DMS79 (cell line): Measurements from ENCODE around the gene POLD2.

Experiments
- DNase-seq: peaks from one replicate; lab custom pipeline; 2025; lab: John Stamatoyannopoulos, UW

POLD2 gene

GRCh38 chr7:44082541-44083207, 40.7 kb downstream of the POLD2 start:
- DNase-seq = peak; percentile 100

GRCh38 chr7:44081266-44081748, 42.0 kb downstream of the POLD2 start:
- DNase-seq = no peak

GRCh38 chr7:44080686-44081265, 42.6 kb downstream of the POLD2 start:
- DNase-seq = no peak

GRCh38 chr7:44080118-44080517, 43.2 kb downstream of the POLD2 start:
- no peak for DNase-seq

- DNase-seq = no peak
Observed at GRCh38 chr7:44079331-44080021, 43.9 kb downstream of the POLD2 start.

- no peak for DNase-seq
Observed at GRCh38 chr7:44078521-44078920, 44.8 kb downstream of the POLD2 start.

- no peak for DNase-seq
Observed at GRCh38 chr7:44077681-44078091, 45.7 kb downstream of the POLD2 start.

GRCh38 chr7:44077061-44077460, 46.3 kb downstream of the POLD2 start:
- DNase-seq = no peak

- DNase-seq = no peak
Observed at GRCh38 chr7:44076101-44076895, 47.0 kb downstream of the POLD2 start.

GRCh38 chr7:44075296-44076075, 47.9 kb downstream of the POLD2 start:
- DNase-seq = no peak

GRCh38 chr7:44074349-44074695, 49.0 kb downstream of the POLD2 start:
- no peak for DNase-seq

- no peak for DNase-seq
Observed at GRCh38 chr7:44073664-44074348, 49.5 kb downstream of the POLD2 start.

GRCh38 chr7:44072364-44073231, 50.8 kb downstream of the POLD2 start:
- DNase-seq = no peak

GRCh38 chr7:44071726-44072363, 51.5 kb downstream of the POLD2 start:
- no peak for DNase-seq

GRCh38 chr7:44068054-44068453, 55.3 kb downstream of the POLD2 start:
- no peak for DNase-seq

- no peak for DNase-seq
Observed at GRCh38 chr7:44067064-44067951, 56.0 kb downstream of the POLD2 start.

- DNase-seq = no peak
Observed at GRCh38 chr7:44066494-44067063, 56.8 kb downstream of the POLD2 start.

- DNase-seq = no peak
Observed at GRCh38 chr7:44066111-44066460, 57.3 kb downstream of the POLD2 start.
